ENCODE results near the gene MAS1L. TPM values are rescaled to one million over a fixed set of nuclear protein-coding genes. Genes with fewer than 3 reads are reported as not detected.

The MAS1L gene
- total RNA-seq, 1 donor from 2014 or later: not detected

DNA sequence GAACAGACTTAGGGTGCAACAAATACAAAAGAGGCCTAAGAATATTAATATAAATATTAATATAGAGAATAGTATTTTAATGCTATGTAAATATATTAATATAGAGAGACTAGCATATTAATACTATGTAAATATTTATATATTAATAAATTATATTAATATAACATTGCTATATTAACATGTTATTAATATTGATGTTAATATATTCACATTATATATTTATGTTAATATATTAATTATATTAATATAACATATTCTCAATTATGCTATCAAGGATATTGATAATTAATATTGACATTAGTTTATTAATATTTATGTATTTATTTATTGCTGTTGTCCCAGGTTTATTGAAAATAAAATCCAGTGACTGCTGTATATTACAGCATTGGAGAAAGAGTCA is 1.1 kb upstream of the MAS1L start:
- Mint-ChIP-seq H3K9me3 (ENCODE audit: unreplicated experiment) (no peaks in the 10 kb centered on the region), H3K4me1 (ENCODE audit: low read depth, unreplicated experiment) (no peaks in the 10 kb centered on the region), H3K36me3 (ENCODE audit: unreplicated experiment) (no peaks in the 10 kb centered on the region), H3K27me3 (ENCODE audit: unreplicated experiment) (no peaks in the 10 kb centered on the region), H3K27ac (ENCODE audit: unreplicated experiment) (no peak overlapping the region), H3K4me3 (ENCODE audit: unreplicated experiment) (no peak overlapping the region)
- DNase-seq: no peak
- TF ChIP-seq, protein P1, sequence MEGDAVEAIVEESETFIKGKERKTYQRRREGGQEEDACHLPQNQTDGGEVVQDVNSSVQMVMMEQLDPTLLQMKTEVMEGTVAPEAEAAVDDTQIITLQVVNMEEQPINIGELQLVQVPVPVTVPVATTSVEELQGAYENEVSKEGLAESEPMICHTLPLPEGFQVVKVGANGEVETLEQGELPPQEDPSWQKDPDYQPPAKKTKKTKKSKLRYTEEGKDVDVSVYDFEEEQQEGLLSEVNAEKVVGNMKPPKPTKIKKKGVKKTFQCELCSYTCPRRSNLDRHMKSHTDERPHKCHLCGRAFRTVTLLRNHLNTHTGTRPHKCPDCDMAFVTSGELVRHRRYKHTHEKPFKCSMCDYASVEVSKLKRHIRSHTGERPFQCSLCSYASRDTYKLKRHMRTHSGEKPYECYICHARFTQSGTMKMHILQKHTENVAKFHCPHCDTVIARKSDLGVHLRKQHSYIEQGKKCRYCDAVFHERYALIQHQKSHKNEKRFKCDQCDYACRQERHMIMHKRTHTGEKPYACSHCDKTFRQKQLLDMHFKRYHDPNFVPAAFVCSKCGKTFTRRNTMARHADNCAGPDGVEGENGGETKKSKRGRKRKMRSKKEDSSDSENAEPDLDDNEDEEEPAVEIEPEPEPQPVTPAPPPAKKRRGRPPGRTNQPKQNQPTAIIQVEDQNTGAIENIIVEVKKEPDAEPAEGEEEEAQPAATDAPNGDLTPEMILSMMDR (IDR thresholded peaks at IDR 0.05; ENCODE audit: partially characterized antibody, unreplicated experiment): no peak

DNA sequence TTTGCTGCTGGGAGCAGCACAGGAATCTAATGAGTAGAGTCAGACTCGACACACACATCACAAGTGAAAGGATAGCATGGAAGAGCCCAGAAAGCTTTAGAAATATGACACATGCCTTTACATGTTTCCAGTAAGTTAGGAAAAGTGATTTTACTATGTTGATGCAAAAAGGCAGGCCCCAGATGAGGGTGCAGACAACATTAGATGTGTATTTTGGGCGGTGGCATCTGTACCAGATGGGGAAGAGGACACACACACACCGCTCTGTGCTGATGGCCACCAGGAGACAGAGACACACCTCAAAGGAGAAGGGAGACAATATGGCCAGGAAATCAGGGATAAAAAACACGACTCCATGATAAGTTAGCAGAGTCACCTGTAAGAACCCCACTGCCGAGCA is 625 bp downstream of the MAS1L start:
- no peak for DNase-seq
- Mint-ChIP-seq H3K27me3 (ENCODE audit: unreplicated experiment) (no peaks in the 10 kb centered on the region), H3K4me1 (ENCODE audit: low read depth, unreplicated experiment) (no peaks in the 10 kb centered on the region), H3K4me3 (ENCODE audit: unreplicated experiment) (no peak overlapping the region), H3K27ac (ENCODE audit: unreplicated experiment) (no peak overlapping the region), H3K9me3 (ENCODE audit: unreplicated experiment) (no peaks in the 10 kb centered on the region), H3K36me3 (ENCODE audit: unreplicated experiment) (no peaks in the 10 kb centered on the region)
- TF ChIP-seq, protein P1 (IDR thresholded peaks at IDR 0.05; ENCODE audit: partially characterized antibody, unreplicated experiment): no peak

DNA sequence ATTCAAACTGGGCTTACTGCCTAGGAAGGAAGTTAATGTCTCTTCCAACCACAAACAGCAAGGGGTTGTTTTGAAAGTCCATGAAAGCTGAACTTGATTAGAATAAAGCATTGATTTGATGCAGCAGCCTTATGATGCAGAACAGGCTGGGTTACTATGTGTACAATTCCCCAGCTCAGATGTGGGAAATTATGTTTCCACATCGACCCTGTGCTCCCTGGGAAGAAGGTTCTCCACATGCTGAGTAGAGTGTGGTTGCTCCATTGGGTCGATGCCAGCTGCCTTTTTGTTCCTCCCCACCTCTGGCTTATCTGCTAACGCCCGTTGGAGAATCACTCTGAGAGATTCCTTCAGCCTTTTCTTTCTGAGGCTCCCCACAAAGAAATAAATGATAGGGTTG is 1.2 kb downstream of the MAS1L start:
- no peak overlapping the region for H3K27ac Mint-ChIP-seq (ENCODE audit: unreplicated experiment)
- no peak for DNase-seq
- TF ChIP-seq, protein P1 (IDR thresholded peaks at IDR 0.05; ENCODE audit: partially characterized antibody, unreplicated experiment): no peak
- no peaks in the 10 kb centered on the region for H3K36me3 Mint-ChIP-seq (ENCODE audit: unreplicated experiment)
- no peaks in the 10 kb centered on the region for H3K4me1 Mint-ChIP-seq (ENCODE audit: low read depth, unreplicated experiment)
- H3K27me3 Mint-ChIP-seq (ENCODE audit: unreplicated experiment): no peaks in the 10 kb centered on the region
- H3K9me3 Mint-ChIP-seq (ENCODE audit: unreplicated experiment): no peaks in the 10 kb centered on the region
- H3K4me3 Mint-ChIP-seq (ENCODE audit: unreplicated experiment): no peak overlapping the region

DNA sequence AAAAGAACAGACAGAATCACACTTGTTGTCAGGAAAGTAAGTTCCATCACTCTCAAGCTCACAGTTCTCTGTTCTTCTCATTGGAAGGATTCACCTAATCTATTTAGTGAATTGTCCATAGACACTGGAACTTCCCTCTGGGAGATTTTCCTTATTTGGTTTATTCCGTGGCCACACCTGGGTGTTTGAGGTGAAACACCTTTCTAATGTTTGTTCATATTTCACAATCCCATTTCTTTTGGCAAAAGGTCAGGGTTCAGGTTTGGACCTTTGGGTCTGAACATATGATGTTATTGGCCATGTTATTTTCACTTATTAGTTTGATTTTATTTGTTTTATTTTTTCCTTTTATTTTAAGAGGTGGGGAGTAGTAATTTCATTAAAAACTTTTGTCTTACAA is 4.0 kb downstream of the MAS1L start:
- no peaks in the 10 kb centered on the region for H3K9me3 Mint-ChIP-seq (ENCODE audit: unreplicated experiment)
- no peak overlapping the region for H3K4me3 Mint-ChIP-seq (ENCODE audit: unreplicated experiment)
- H3K4me1 Mint-ChIP-seq (ENCODE audit: low read depth, unreplicated experiment): no peaks in the 10 kb centered on the region
- no peak overlapping the region for H3K27ac Mint-ChIP-seq (ENCODE audit: unreplicated experiment)
- TF ChIP-seq, protein P1 (IDR thresholded peaks at IDR 0.05; ENCODE audit: partially characterized antibody, unreplicated experiment): no peak
- no peaks in the 10 kb centered on the region for H3K36me3 Mint-ChIP-seq (ENCODE audit: unreplicated experiment)
- no peak for DNase-seq
- H3K27me3 Mint-ChIP-seq (ENCODE audit: unreplicated experiment): no peaks in the 10 kb centered on the region

DNA sequence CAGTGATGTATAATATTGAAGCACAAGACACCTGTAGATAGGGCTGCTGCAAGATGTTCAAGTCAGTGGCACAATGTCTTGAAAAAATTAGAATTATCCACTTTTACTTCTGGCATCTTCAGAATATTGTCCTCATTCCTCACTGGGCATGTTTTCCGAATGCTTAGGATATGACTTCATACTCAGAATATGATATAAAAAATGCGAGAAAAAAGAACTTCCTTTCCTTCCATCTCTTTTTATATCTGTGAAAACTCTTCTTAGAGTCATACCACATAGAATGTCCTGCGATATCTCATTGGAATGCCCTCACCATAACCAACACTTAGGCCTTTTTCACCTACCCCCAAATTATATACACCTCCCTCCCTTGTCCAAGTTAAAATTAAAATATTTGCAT is 4.6 kb downstream of the MAS1L start:
- H3K9me3 Mint-ChIP-seq (ENCODE audit: unreplicated experiment): no peaks in the 10 kb centered on the region
- no peak for DNase-seq
- no peaks in the 10 kb centered on the region for H3K36me3 Mint-ChIP-seq (ENCODE audit: unreplicated experiment)
- H3K27me3 Mint-ChIP-seq (ENCODE audit: unreplicated experiment): no peaks in the 10 kb centered on the region
- H3K4me1 Mint-ChIP-seq (ENCODE audit: low read depth, unreplicated experiment): no peaks in the 10 kb centered on the region
- TF ChIP-seq, protein P1 (IDR thresholded peaks at IDR 0.05; ENCODE audit: partially characterized antibody, unreplicated experiment): no peak
- no peak overlapping the region for H3K4me3 Mint-ChIP-seq (ENCODE audit: unreplicated experiment)
- H3K27ac Mint-ChIP-seq (ENCODE audit: unreplicated experiment): no peak overlapping the region

Measured in glutamatergic neuron (in vitro differentiated cells).